Fibroblast of villous mesenchyme (primary cell): ENCODE measurements around the gene DCBLD1. TPM values are rescaled to one million over a fixed set of nuclear protein-coding genes. Genes with fewer than 3 reads are reported as not detected.
A peak's percentile ranks its signal among the peaks of the same experiment; 100 is the strongest.
"Not testable (repeated sequence)": the region's sequence is repeated elsewhere in the genome, so short reads cannot be mapped to it uniquely, and the experiment has no call there.

ENCODE experiments used
- DNase-seq: peaks from one replicate; pipeline ENCODE4 v3.0.0-alpha.2; 2010; ENCODE audit warnings: low read depth
- H3K4me3 ChIP-seq: 2 replicates; pipeline ENCODE4 v1.5.1; 2011; ENCODE audit warnings: low read depth, mild to moderate bottlenecking, low read length
- CTCF ChIP-seq: IDR thresholded peaks from 2 replicates; pipeline ENCODE4 v1.5.1; 2012; ENCODE audit warnings: low read depth, mild to moderate bottlenecking, low read length; ENCODE audit not compliant: insufficient read depth
- total RNA-seq: library from RNA; depleted of rRNA; stranded (reverse); fragments of >200 nt; gene quantifications from 2 replicates; pipeline ENCODE4 v1.2.3, GENCODE V29; 2012

The DCBLD1 gene
- 39.0 and 69.1 TPM in 2 replicates for total RNA-seq

DNA sequence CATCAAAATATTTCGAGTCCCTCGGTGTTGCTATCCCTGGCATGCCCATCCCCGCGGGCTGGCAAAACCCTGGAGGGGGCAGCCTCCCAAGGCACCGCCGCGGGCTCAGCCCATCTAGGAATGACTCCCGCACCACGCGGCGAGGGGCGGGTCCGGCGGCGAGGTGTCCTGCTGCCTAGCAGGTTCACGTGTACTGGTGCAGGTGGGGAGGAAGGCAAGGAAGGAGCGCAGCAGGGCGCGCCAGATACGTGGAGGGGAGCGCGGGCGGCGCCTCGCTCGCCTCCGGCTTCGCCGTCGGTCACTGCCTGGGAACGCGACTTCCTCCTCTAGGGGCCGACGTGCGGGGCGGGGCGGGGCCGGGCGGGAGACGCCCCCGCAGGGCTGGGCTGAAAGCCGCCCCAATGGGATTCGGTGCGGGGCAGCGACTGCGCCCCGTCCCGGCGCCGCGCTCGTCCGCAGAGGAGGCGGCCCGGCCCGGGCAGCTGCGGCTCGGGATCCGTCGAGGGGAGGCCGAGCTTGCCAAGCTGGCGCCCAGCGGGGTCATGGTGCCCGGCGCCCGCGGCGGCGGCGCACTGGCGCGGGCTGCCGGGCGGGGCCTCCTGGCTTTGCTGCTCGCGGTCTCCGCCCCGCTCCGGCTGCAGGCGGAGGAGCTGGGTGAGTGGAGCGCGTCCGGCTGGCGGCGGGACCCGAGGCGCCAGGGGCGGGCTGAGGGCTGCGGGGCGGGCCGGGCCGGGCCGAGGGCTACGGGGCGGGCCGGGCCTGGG, at the start of gene DCBLD1:
TSS of gene DCBLD1 (plus strand) at position 435 of the 764 bp plus-strand sequence. CDS start at position 543, 108 bp downstream.
- DNase-seq, result peak; percentile 77
- peak within 1 kb of the TSS; percentile 75 for H3K4me3 ChIP-seq
- no peak for TF ChIP-seq CTCF

GRCh38 chr6:117440706-117441525, 41.6 kb upstream of the DCBLD1 start:
- no peak for TF ChIP-seq CTCF
- peak; percentile 91 for DNase-seq
- H3K4me3 ChIP-seq, result no peak overlapping the region

- no peak overlapping the region for H3K4me3 ChIP-seq
- no peak for TF ChIP-seq CTCF
- peak; percentile 73 for DNase-seq
These were observed 40.6 kb upstream of the DCBLD1 start for GRCh38 chr6:117441824-117442264.

DNA sequence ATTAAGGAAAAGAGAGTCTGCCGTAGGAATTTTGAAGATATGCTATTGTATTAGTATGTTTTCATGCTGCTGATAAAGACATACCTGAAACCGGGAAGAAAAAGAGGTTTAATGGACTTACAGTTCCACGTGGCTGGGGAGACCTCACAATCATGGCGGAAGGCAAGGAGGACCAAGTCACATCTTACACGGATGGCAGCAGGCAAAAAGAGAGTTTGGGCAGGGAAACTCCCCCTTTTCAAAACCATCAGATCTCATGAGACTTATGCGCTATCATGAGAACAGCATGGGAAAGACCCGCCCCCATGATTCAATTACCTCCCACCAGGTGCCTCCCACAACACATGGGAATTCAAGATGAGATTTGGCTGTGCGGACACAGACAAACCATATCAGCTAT, 40.2 kb upstream of the DCBLD1 start:
- H3K4me3 ChIP-seq, DNase-seq: not testable (repeated sequence)

GRCh38 chr6:117444600-117444999, 37.9 kb upstream of the DCBLD1 start:
- no peak for TF ChIP-seq CTCF
- peak; percentile 89 for DNase-seq
- no peak overlapping the region for H3K4me3 ChIP-seq

- no peak for TF ChIP-seq CTCF
- no peak overlapping the region for H3K4me3 ChIP-seq
- DNase-seq, result no peak
These were observed 35.6 kb upstream of the DCBLD1 start for GRCh38 chr6:117446861-117447260.

DNA sequence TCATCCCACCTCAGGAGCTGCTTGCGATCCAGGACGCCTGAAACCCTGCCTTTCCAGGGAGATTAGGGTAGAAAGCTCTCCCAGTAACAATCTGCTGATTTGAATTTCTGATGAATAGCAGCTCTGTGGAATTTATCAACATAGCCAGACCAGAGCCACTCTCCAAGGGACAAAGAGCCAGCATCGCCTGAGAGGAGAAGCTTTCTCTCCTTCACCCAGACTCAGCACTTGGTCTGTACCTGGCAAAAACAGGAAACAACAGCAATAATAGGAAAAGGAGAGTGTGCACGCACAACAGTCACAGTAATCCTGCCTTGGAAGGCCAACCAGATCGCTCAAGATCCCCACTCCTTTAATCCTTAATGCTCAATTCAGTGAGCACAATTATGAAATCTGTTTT, 34.5 kb upstream of the DCBLD1 start:
- peak; percentile 16 for DNase-seq
- H3K4me3 ChIP-seq, result peak overlapping the region; percentile 3
- TF ChIP-seq CTCF, result no peak
